GM12873 (cell line): Measurements from ENCODE around the gene GLI3.

Source experiments
- CTCF ChIP-seq: IDR thresholded peaks from 2 replicates; pipeline ENCODE4 v1.5.1; 2012; ENCODE audit warnings: low read depth, mild to moderate bottlenecking, moderate library complexity, low read length, control low read depth; ENCODE audit not compliant: insufficient read depth; ENCODE audit errors: missing control alignments

Gene GLI3

GRCh38 chr7:42247301-42247700 lies 10.3 kb upstream of the GLI3 start:
- TF ChIP-seq CTCF: no peak

GRCh38 chr7:42244828-42245227 lies 7.8 kb upstream of the GLI3 start:
- TF ChIP-seq CTCF: no peak

- TF ChIP-seq CTCF: no peak
Observed at GRCh38 chr7:42242381-42242780, 5.4 kb upstream of the GLI3 start.

GRCh38 chr7:42241424-42241823 lies 4.4 kb upstream of the GLI3 start:
- TF ChIP-seq CTCF: no peak

- TF ChIP-seq CTCF: no peak
Observed at GRCh38 chr7:42240416-42240815, 3.4 kb upstream of the GLI3 start.

- no peak for TF ChIP-seq CTCF
Observed at GRCh38 chr7:42238709-42239366, 1.8 kb upstream of the GLI3 start.

- TF ChIP-seq CTCF: no peak
Observed at GRCh38 chr7:42237811-42238541, 967 bp upstream of the GLI3 start.
